Naive thymus-derived CD4-positive, alpha-beta T cell (primary cell): ENCODE data around the gene PCDHGC5. TPM values are rescaled to one million over a fixed set of nuclear protein-coding genes. Genes with fewer than 3 reads are reported as not detected.

Source experiments
- ATAC-seq: fragments of 150-1000 bp; cut with Tn5 transposase; 2 replicates; pipeline ENCODE4 v1.10.0; 2021; ENCODE audit warnings: mild to moderate bottlenecking, moderate library complexity
- CTCF ChIA-PET: fragments of 350-600 bp; sonication (Branson Sonifier 250); formaldehyde crosslinking; loops from one replicate; lab custom pipeline; 2021; ENCODE audit warnings: antibody characterized with exemption; lab: Charles Lee
- POLR2A ChIA-PET: fragments of 350-600 bp; sonication (Branson Sonifier 250); formaldehyde crosslinking; loops from one replicate; lab custom pipeline; 2021; ENCODE audit warnings: antibody characterized with exemption, inconsistent platforms; lab: Charles Lee
- DNase-seq, 9 donors: peaks; one replicate each; pipeline versions ENCODE4 v3.0.0 to v3.0.0-alpha.2; 2020 to 2022; ENCODE audit warnings: mixed read lengths in 1 of 9
- H3K27ac ChIP-seq: one replicate; pipeline ENCODE4 v1.7.0; 2013; ENCODE audit warnings: mild to moderate bottlenecking, low read depth, low read length, moderate library complexity
- H3K27me3 ChIP-seq, 2 donors: one replicate each; pipeline ENCODE4 v1.7.0; 2013; ENCODE audit warnings: low read length in 2 of 2, mild to moderate bottlenecking in 2 of 2, moderate library complexity in 2 of 2; ENCODE audit not compliant: control insufficient read depth in 2 of 2, insufficient read depth in 2 of 2
- H3K36me3 ChIP-seq, 3 experiments: 1 replicate in 2 of 3; 2 replicates in 1 of 3; pipeline ENCODE4 v1.7.0; 2013; ENCODE audit warnings: low read length in 3 of 3, mild to moderate bottlenecking in 3 of 3, moderate library complexity in 1 of 3; ENCODE audit not compliant: insufficient read depth in 3 of 3, control insufficient read depth in 2 of 3
- H3K4me1 ChIP-seq, 2 donors: one replicate each; pipeline ENCODE4 v1.7.0; 2013; ENCODE audit warnings: low read length in 2 of 2, mild to moderate bottlenecking in 2 of 2, moderate library complexity in 1 of 2; ENCODE audit not compliant: control insufficient read depth in 2 of 2, insufficient read depth in 2 of 2
- H3K4me3 ChIP-seq: 2 replicates; pipeline ENCODE4 v1.7.0; 2013; ENCODE audit warnings: mild to moderate bottlenecking, low read length
- H3K9me3 ChIP-seq, 3 experiments: 1 replicate in 2 of 3; 2 replicates in 1 of 3; pipeline ENCODE4 v1.7.0; 2013; ENCODE audit warnings: low read length in 3 of 3; ENCODE audit not compliant: control insufficient read depth in 2 of 3
- H3K27ac Mint-ChIP-seq, 9 donors: one replicate each; pipeline ENCODE4 v1.8.0; 2020 to 2022; ENCODE audit warnings: mixed read lengths in 9 of 9, mild to moderate bottlenecking in 8 of 9, moderate library complexity in 5 of 9, inconsistent platforms in 2 of 9
- H3K27me3 Mint-ChIP-seq, 5 donors: one replicate each; pipeline ENCODE4 v1.8.0; 2021 to 2022; ENCODE audit warnings: mixed read lengths in 5 of 5, mild to moderate bottlenecking in 1 of 5
- H3K36me3 Mint-ChIP-seq, 5 donors: one replicate each; pipeline ENCODE4 v1.8.0; 2020 to 2022; ENCODE audit warnings: mixed read lengths in 5 of 5, mild to moderate bottlenecking in 3 of 5, inconsistent platforms in 1 of 5
- H3K4me1 Mint-ChIP-seq, 7 donors: one replicate each; pipeline ENCODE4 v1.8.0; 2020 to 2022; ENCODE audit warnings: mixed read lengths in 7 of 7, mild to moderate bottlenecking in 3 of 7, inconsistent platforms in 1 of 7
- H3K4me3 Mint-ChIP-seq, 10 donors: one replicate each; pipeline ENCODE4 v1.8.0; 2020 to 2022; ENCODE audit warnings: mild to moderate bottlenecking in 10 of 10, mixed read lengths in 10 of 10, moderate library complexity in 6 of 10, inconsistent platforms in 2 of 10
- H3K9me3 Mint-ChIP-seq, 11 donors: one replicate each; pipeline ENCODE4 v1.8.0; 2020 to 2022; ENCODE audit warnings: mixed read lengths in 11 of 11, mild to moderate bottlenecking in 4 of 11, inconsistent platforms in 1 of 11, moderate library complexity in 1 of 11
- intact Hi-C, 2 donors: fragments of 100-400 bp; cut with micrococcal nuclease; formaldehyde crosslinking; loops; one replicate each; pipeline ENCODE4 v1.15.1; 2023
- polyA plus RNA-seq, 2 donors: library from polyadenylated mRNA; unstranded; fragments of 300-500 nt; fragmentation: Illumina TruSeq; gene quantifications; one replicate each; pipeline ENCODE4 v1.2.3, GENCODE V29; 2021
- total RNA-seq, 6 experiments: library from RNA in 5 of 6; stranded (reverse) in 5 of 6; gene quantifications; 1 replicate in 5 of 6; 2 replicates in 1 of 6; pipeline ENCODE4 v1.2.3 and lab custom pipeline; 2021 to 2026

Gene PCDHGC5
- total and polyA plus RNA-seq, 7 experiments from 2014 or later: 0.13 TPM; not detected in 6

- peak in 1 of 9 donors; percentile 9 for DNase-seq
- Mint-ChIP-seq H3K36me3 (no peaks in the 10 kb centered on the region), H3K4me1 (peaks cover 16 to 32% (median 29%) of the 10 kb centered on the region in 7 donors), H3K4me3 (peak overlapping the region; percentile 83 to 95 (median 91)), H3K27ac (peak overlapping the region in 2 of 9 donors; percentile 21 to 87), H3K27me3 (peaks cover 57 to 73% (median 62%) of the 10 kb centered on the region in 5 donors), H3K9me3 (peaks cover 0 to 3% (median 0%) of the 10 kb centered on the region in 11 donors)
- peak overlapping the region; percentile 67 for H3K4me3 ChIP-seq
- CTCF ChIA-PET: no interaction called here
- H3K27ac ChIP-seq: no peak overlapping the region
- H3K4me1 ChIP-seq: peaks cover 5 to 13% of the 10 kb centered on the region in 2 donors
- no peak for ATAC-seq
- no peaks in the 10 kb centered on the region for H3K36me3 ChIP-seq
- peaks cover 1 to 13% of the 10 kb centered on the region in 2 donors for H3K27me3 ChIP-seq
- POLR2A ChIA-PET: no interaction called here
- no peaks in the 10 kb centered on the region for H3K9me3 ChIP-seq
- intact Hi-C loops: loop anchor here (5.0 kb wide), 2 partner anchors 36 to 54 kb away; partner anchors contain the start of gene PCDHGA11 (in 1 of the 2)
Measured at GRCh38 chr5:141476132-141476911, 12.6 kb upstream of the PCDHGC5 start.

- peaks cover 5 to 13% of the 10 kb centered on the region in 2 donors for H3K4me1 ChIP-seq
- H3K27ac ChIP-seq: no peak overlapping the region
- H3K27me3 ChIP-seq: peaks cover 0 to 13% of the 10 kb centered on the region in 2 donors
- H3K9me3 ChIP-seq: no peaks in the 10 kb centered on the region
- CTCF ChIA-PET: no interaction called here
- Mint-ChIP-seq H3K36me3 (no peaks in the 10 kb centered on the region), H3K4me1 (peaks cover 16 to 32% (median 29%) of the 10 kb centered on the region in 7 donors), H3K27ac (peak overlapping the region in 1 of 9 donors; percentile 38), H3K27me3 (peaks cover 60 to 76% (median 66%) of the 10 kb centered on the region in 5 donors), H3K4me3 (peak overlapping the region; percentile 49 to 95 (median 91)), H3K9me3 (peaks cover 0 to 3% (median 0%) of the 10 kb centered on the region in 11 donors)
- DNase-seq (no peak), ATAC-seq (no peak)
- H3K36me3 ChIP-seq: no peaks in the 10 kb centered on the region
- POLR2A ChIA-PET: no interaction called here
- peak overlapping the region; percentile 67 for H3K4me3 ChIP-seq
- intact Hi-C loops: loop anchor here (5.0 kb wide), 2 partner anchors 35 to 55 kb away; partner anchors contain the start of gene PCDHGA11 (in 1 of the 2)
Measured at GRCh38 chr5:141477044-141477575, 11.8 kb upstream of the PCDHGC5 start.

GRCh38 chr5:141477815-141478214, 11.1 kb upstream of the PCDHGC5 start:
- Mint-ChIP-seq H3K27ac (no peak overlapping the region), H3K4me3 (peak overlapping the region in 4 of 10 donors; percentile 26 to 95 (median 92)), H3K27me3 (peaks cover 66 to 81% (median 72%) of the 10 kb centered on the region in 5 donors), H3K36me3 (no peaks in the 10 kb centered on the region), H3K4me1 (peaks cover 16 to 32% (median 29%) of the 10 kb centered on the region in 7 donors), H3K9me3 (peaks cover 0 to 3% (median 0%) of the 10 kb centered on the region in 11 donors)
- ChIA-PET POLR2A (no interaction called here), CTCF (no interaction called here)
- Histone ChIP-seq H3K27me3 (peaks cover 0 to 13% of the 10 kb centered on the region in 2 donors), H3K36me3 (no peaks in the 10 kb centered on the region), H3K4me1 (peaks cover 5 to 13% of the 10 kb centered on the region in 2 donors), H3K4me3 (no peak overlapping the region), H3K27ac (no peak overlapping the region), H3K9me3 (no peaks in the 10 kb centered on the region)
- intact Hi-C loops: loop anchor here (5.0 kb wide), 2 partner anchors 34 to 56 kb away; partner anchors contain the start of gene PCDHGA11 (in 1 of the 2)
- DNase-seq (no peak), ATAC-seq (no peak)

- Mint-ChIP-seq H3K9me3 (peaks cover 0 to 4% (median 0%) of the 10 kb centered on the region in 11 donors), H3K36me3 (peaks cover 0 to 4% (median 0%) of the 10 kb centered on the region in 5 donors), H3K27ac (no peak overlapping the region), H3K4me1 (peaks cover 16 to 34% (median 29%) of the 10 kb centered on the region in 7 donors), H3K4me3 (peak overlapping the region in 4 of 10 donors; percentile 24 to 95 (median 92)), H3K27me3 (peaks cover 71 to 81% (median 75%) of the 10 kb centered on the region in 5 donors)
- H3K4me3 ChIP-seq: no peak overlapping the region
- H3K27ac ChIP-seq: no peak overlapping the region
- intact Hi-C loops: loop anchor here (5.0 kb wide), 2 partner anchors 34 to 56 kb away; partner anchors contain the start of gene PCDHGA11 (in 1 of the 2)
- ATAC-seq (no peak), DNase-seq (no peak)
- peaks cover 3 to 13% of the 10 kb centered on the region in 2 donors for H3K27me3 ChIP-seq
- CTCF ChIA-PET: no interaction called here
- no peaks in the 10 kb centered on the region for H3K36me3 ChIP-seq
- no peaks in the 10 kb centered on the region for H3K9me3 ChIP-seq
- H3K4me1 ChIP-seq: peaks cover 5 to 13% of the 10 kb centered on the region in 2 donors
- POLR2A ChIA-PET: no interaction called here
Measured at GRCh38 chr5:141478321-141478945, 10.4 kb upstream of the PCDHGC5 start.

GRCh38 chr5:141479776-141480175, 9.1 kb upstream of the PCDHGC5 start:
- ChIA-PET CTCF (no interaction called here), POLR2A (no interaction called here)
- DNase-seq: no peak
- Histone ChIP-seq H3K9me3 (no peaks in the 10 kb centered on the region), H3K4me1 (peaks cover 5 to 14% of the 10 kb centered on the region in 2 donors), H3K27me3 (peaks cover 7 to 20% of the 10 kb centered on the region in 2 donors), H3K27ac (no peak overlapping the region), H3K36me3 (no peaks in the 10 kb centered on the region), H3K4me3 (no peak overlapping the region)
- intact Hi-C loops: loop anchor here (5.0 kb wide), 2 partner anchors 33 to 57 kb away; partner anchors contain the start of gene PCDHGA11 (in 1 of the 2)
- peaks cover 81 to 94% (median 86%) of the 10 kb centered on the region in 5 donors for H3K27me3 Mint-ChIP-seq
- no peak overlapping the region for H3K27ac Mint-ChIP-seq
- H3K36me3 Mint-ChIP-seq: peaks cover 0 to 4% (median 0%) of the 10 kb centered on the region in 5 donors
- no peak for ATAC-seq
- H3K4me3 Mint-ChIP-seq: no peak overlapping the region
- H3K9me3 Mint-ChIP-seq: peaks cover 0 to 4% (median 0%) of the 10 kb centered on the region in 11 donors
- peaks cover 18 to 44% (median 36%) of the 10 kb centered on the region in 7 donors for H3K4me1 Mint-ChIP-seq

- Histone ChIP-seq H3K4me1 (peaks cover 0 to 8% of the 10 kb centered on the region in 2 donors), H3K27ac (no peak overlapping the region), H3K36me3 (no peaks in the 10 kb centered on the region), H3K27me3 (peaks cover 7 to 19% of the 10 kb centered on the region in 2 donors), H3K9me3 (no peaks in the 10 kb centered on the region), H3K4me3 (no peak overlapping the region)
- DNase-seq: no peak
- H3K4me3 Mint-ChIP-seq: peak overlapping the region in 3 of 10 donors; percentile 72 to 75 (median 74)
- CTCF ChIA-PET: no interaction called here
- ATAC-seq: no peak
- H3K4me1 Mint-ChIP-seq: peaks cover 0 to 25% (median 17%) of the 10 kb centered on the region in 7 donors
- peaks cover 0 to 12% (median 0%) of the 10 kb centered on the region in 5 donors for H3K36me3 Mint-ChIP-seq
- peaks cover 0 to 5% (median 0%) of the 10 kb centered on the region in 11 donors for H3K9me3 Mint-ChIP-seq
- POLR2A ChIA-PET: interaction anchor here (0.6 kb wide), 1 partner anchor 10 kb away, joined by 3 read pairs; no protein-coding TSS in a partner anchor
- intact Hi-C loops: no loop called here
- peaks cover 71 to 90% (median 79%) of the 10 kb centered on the region in 5 donors for H3K27me3 Mint-ChIP-seq
- no peak overlapping the region for H3K27ac Mint-ChIP-seq
Measured at GRCh38 chr5:141483902-141484301, 5.0 kb upstream of the PCDHGC5 start.
